HepG2 (cell line): ENCODE measurements around the gene KCNK7. TPM values are rescaled to one million over a fixed set of nuclear protein-coding genes. Genes with fewer than 3 reads are reported as not detected.

Source experiments
- FOSL2 ChIP-seq: sonication (generic); formaldehyde crosslinking; IDR thresholded peaks from 2 replicates; pipeline ENCODE4 v1.4.0; 2020; ENCODE audit warnings: missing genetic modification reagents
- GLI4 ChIP-seq: sonication (generic); formaldehyde crosslinking; IDR thresholded peaks from 2 replicates; pipeline ENCODE4 v1.5.1; 2020; ENCODE audit warnings: missing genetic modification reagents, mild to moderate bottlenecking, moderate library complexity, borderline replicate concordance
- NR2F6 ChIP-seq, 2 experiments: IDR thresholded peaks; 2 replicates each; pipeline ENCODE4 v1.6.1; 2016; ENCODE audit warnings: antibody characterized with exemption in 1 of 2, mild to moderate bottlenecking in 1 of 2
- PHF20 ChIP-seq: sonication (generic); formaldehyde crosslinking; IDR thresholded peaks from 2 replicates; pipeline ENCODE4 v1.5.0; 2020; ENCODE audit warnings: mild to moderate bottlenecking, missing genetic modification reagents
- POGK ChIP-seq: sonication (generic); formaldehyde crosslinking; conservative IDR thresholded peaks from 2 replicates; pipeline ENCODE4 v1.8.0; 2022; ENCODE audit warnings: mild to moderate bottlenecking, moderate library complexity, missing genetic modification reagents
- RBFOX2 ChIP-seq: fragments of 200-400 bp; formaldehyde crosslinking; IDR thresholded peaks from 2 replicates; pipeline ENCODE4 v1.6.1; 2017; ENCODE audit warnings: low read depth, mild to moderate bottlenecking, low read length
- SAP130 ChIP-seq: IDR thresholded peaks from 2 replicates; pipeline ENCODE4 v1.6.1; 2016; ENCODE audit warnings: low read depth
- SMARCE1 ChIP-seq: fragments of 450-650 bp; IDR thresholded peaks from 2 replicates; pipeline ENCODE4 v1.6.1; 2017; ENCODE audit warnings: borderline replicate concordance
- ZBTB25 ChIP-seq: IDR thresholded peaks from 2 replicates; pipeline ENCODE4 v1.6.1; 2018; ENCODE audit warnings: missing genetic modification reagents
- ZHX1 ChIP-seq: sonication (generic); formaldehyde crosslinking; IDR thresholded peaks from 2 replicates; pipeline ENCODE4 v1.8.1; 2022; ENCODE audit warnings: low read depth, mild to moderate bottlenecking, missing genetic modification reagents
- ZNF333 ChIP-seq: sonication (generic); formaldehyde crosslinking; IDR thresholded peaks from 2 replicates; pipeline ENCODE4 v1.4.0; 2020; ENCODE audit warnings: mild to moderate bottlenecking, missing genetic modification reagents, borderline replicate concordance
- ZNF557 ChIP-seq: sonication (generic); formaldehyde crosslinking; IDR thresholded peaks from 2 replicates; pipeline ENCODE4 v1.4.0; 2020; ENCODE audit warnings: missing genetic modification reagents
- ZNF589 ChIP-seq: sonication (generic); formaldehyde crosslinking; conservative IDR thresholded peaks from 2 replicates; pipeline ENCODE4 v1.8.0; 2022; ENCODE audit warnings: mild to moderate bottlenecking, moderate library complexity, missing genetic modification reagents
- ZNF652 ChIP-seq: IDR thresholded peaks from 2 replicates; pipeline ENCODE4 v1.6.1; 2016; ENCODE audit warnings: low read depth, borderline replicate concordance
- polyA plus RNA-seq, 8 experiments: library from polyadenylated mRNA; depleted of rRNA in 3 of 8; stranded (reverse) in 7 of 8; unstranded in 1 of 8; fragments of >200 nt; fragmentation: Illumina TruSeq in 4 of 8; extraction: Trizol in 4 of 8; gene quantifications; 2 replicates each; pipeline versions ENCODE4 v1.2.1 to v1.2.3, GENCODE V29; 2011 to 2016; ENCODE audit warnings: low read depth in 4 of 8, missing spikeins in 1 of 8, mixed read lengths in 1 of 8; ENCODE audit not compliant: insufficient read depth in 1 of 8
- total RNA-seq, 5 experiments: library from RNA; depleted of rRNA; stranded (reverse); fragments of >200 nt; fragmentation: Illumina TruSeq; extraction: Trizol; gene quantifications; 2 replicates each; pipeline ENCODE4 v1.2.3, GENCODE V29; 2016; ENCODE audit warnings: low read depth in 1 of 5
- TF ChIP-seq, protein P1 (sequence below): sonication (generic); formaldehyde crosslinking; IDR thresholded peaks from 2 replicates; pipeline ENCODE4 v1.5.1; 2020; ENCODE audit warnings: mild to moderate bottlenecking, missing genetic modification reagents, moderate library complexity
- TF ChIP-seq, protein P2 (sequence below): sonication (generic); formaldehyde crosslinking; IDR thresholded peaks from 2 replicates; pipeline ENCODE4 v1.4.0; 2020; ENCODE audit warnings: mild to moderate bottlenecking, missing genetic modification reagents
- TF ChIP-seq, protein P3 (sequence below): sonication (generic); formaldehyde crosslinking; IDR thresholded peaks from 2 replicates; pipeline ENCODE4 v1.5.0; 2020; ENCODE audit warnings: mild to moderate bottlenecking, low read depth, missing genetic modification reagents, borderline replicate concordance

Gene KCNK7
- total and polyA plus RNA-seq, 2 of the 13 experiments (the other 11 are each of a cell fraction or from before 2014, with no cell fraction given) = 0.11 TPM; not detected in 1

GRCh38 chr11:65559951-65560537, 35.6 kb downstream of the KCNK7 start (continued):
- TF ChIP-seq, protein P1, sequence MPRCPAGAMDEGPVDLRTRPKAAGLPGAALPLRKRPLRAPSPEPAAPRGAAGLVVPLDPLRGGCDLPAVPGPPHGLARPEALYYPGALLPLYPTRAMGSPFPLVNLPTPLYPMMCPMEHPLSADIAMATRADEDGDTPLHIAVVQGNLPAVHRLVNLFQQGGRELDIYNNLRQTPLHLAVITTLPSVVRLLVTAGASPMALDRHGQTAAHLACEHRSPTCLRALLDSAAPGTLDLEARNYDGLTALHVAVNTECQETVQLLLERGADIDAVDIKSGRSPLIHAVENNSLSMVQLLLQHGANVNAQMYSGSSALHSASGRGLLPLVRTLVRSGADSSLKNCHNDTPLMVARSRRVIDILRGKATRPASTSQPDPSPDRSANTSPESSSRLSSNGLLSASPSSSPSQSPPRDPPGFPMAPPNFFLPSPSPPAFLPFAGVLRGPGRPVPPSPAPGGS (CRISPR knock-in tag) = no peak
- TF ChIP-seq SAP130 (CRISPR knock-in tag) (peak; percentile 36; the same call in 1 of the 2 replicates), GLI4 (CRISPR knock-in tag) (no peak), ZNF589 (CRISPR knock-in tag) (no peak), NR2F6 (IDR thresholded peaks at IDR 0.05) (no peak), NR2F6 (CRISPR knock-in tag; IDR thresholded peaks at IDR 0.05) (0 out of 2 replicates have a peak, but pooled peaks have one; percentile 24), SMARCE1 (no peak), ZBTB25 (no peak), ZNF557 (CRISPR knock-in tag) (no peak), FOSL2 (CRISPR knock-in tag) (peak; percentile 89), ZHX1 (CRISPR knock-in tag) (no peak), ZNF333 (CRISPR knock-in tag) (no peak), ZNF652 (no peak), POGK (no peak), PHF20 (CRISPR knock-in tag) (no peak), RBFOX2 (no peak)
- TF ChIP-seq, protein P2, sequence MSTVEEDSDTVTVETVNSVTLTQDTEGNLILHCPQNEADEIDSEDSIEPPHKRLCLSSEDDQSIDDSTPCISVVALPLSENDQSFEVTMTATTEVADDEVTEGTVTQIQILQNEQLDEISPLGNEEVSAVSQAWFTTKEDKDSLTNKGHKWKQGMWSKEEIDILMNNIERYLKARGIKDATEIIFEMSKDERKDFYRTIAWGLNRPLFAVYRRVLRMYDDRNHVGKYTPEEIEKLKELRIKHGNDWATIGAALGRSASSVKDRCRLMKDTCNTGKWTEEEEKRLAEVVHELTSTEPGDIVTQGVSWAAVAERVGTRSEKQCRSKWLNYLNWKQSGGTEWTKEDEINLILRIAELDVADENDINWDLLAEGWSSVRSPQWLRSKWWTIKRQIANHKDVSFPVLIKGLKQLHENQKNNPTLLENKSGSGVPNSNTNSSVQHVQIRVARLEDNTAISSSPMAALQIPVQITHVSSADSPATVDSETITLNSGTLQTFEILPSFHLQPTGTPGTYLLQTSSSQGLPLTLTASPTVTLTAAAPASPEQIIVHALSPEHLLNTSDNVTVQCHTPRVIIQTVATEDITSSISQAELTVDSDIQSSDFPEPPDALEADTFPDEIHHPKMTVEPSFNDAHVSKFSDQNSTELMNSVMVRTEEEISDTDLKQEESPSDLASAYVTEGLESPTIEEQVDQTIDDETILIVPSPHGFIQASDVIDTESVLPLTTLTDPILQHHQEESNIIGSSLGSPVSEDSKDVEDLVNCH (CRISPR knock-in tag) = no peak
- TF ChIP-seq, protein P3, sequence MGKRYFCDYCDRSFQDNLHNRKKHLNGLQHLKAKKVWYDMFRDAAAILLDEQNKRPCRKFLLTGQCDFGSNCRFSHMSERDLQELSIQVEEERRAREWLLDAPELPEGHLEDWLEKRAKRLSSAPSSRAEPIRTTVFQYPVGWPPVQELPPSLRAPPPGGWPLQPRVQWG (CRISPR knock-in tag) = no peak
